Measurements from ENCODE around the gene ZNF674.

The ZNF674 gene

GRCh38 chrX:46574774-46575381 lies 29.7 kb upstream of the ZNF674 start:
- ATAC-seq, result peak; percentile 31
- no peak overlapping the region for H3K27ac Mint-ChIP-seq
- peak overlapping the region; percentile 68 for H3K4me3 Mint-ChIP-seq
- peaks cover 42% of the 10 kb centered on the region for H3K4me1 Mint-ChIP-seq
- H3K9me3 Mint-ChIP-seq, result no peaks in the 10 kb centered on the region
- DNase-seq (ENCODE audit: low spot score in 2 of 2), result peak in 1 of 2 donors; percentile 51
- peaks cover 25% of the 10 kb centered on the region for H3K36me3 Mint-ChIP-seq

- peak; percentile 25 to 65 for DNase-seq (ENCODE audit: low spot score in 2 of 2)
- peak overlapping the region; percentile 68 for H3K4me3 Mint-ChIP-seq
- peak; percentile 59 for ATAC-seq
- no peaks in the 10 kb centered on the region for H3K9me3 Mint-ChIP-seq
- peak overlapping the region; percentile 68 for H3K27ac Mint-ChIP-seq
- peaks cover 20% of the 10 kb centered on the region for H3K36me3 Mint-ChIP-seq
- H3K4me1 Mint-ChIP-seq, result peaks cover 42% of the 10 kb centered on the region
Observed at GRCh38 chrX:46573892-46574773, 28.9 kb upstream of the ZNF674 start.

- H3K4me1 Mint-ChIP-seq, result peaks cover 42% of the 10 kb centered on the region
- H3K27ac Mint-ChIP-seq, result peak within 1 kb of the TSS; percentile 68
- H3K36me3 Mint-ChIP-seq, result peaks cover 14% of the 10 kb centered on the region
- DNase-seq (ENCODE audit: low spot score in 2 of 2) (peak; percentile 36 to 67), ATAC-seq (peak; percentile 74)
- peak within 1 kb of the TSS; percentile 68 for H3K4me3 Mint-ChIP-seq
- no peaks in the 10 kb centered on the region for H3K9me3 Mint-ChIP-seq
Observed at GRCh38 chrX:46573331-46573891, 28.2 kb upstream of the ZNF674 start, which contains the start of gene CHST7. TSS of gene CHST7 (plus strand) at chrX:46573765. CDS start at chrX:46573932, 167 bp downstream.

- ATAC-seq, result peak; percentile 65
- H3K9me3 Mint-ChIP-seq, result no peaks in the 10 kb centered on the region
- peak in 1 of 2 donors; percentile 48 for DNase-seq (ENCODE audit: low spot score in 2 of 2)
- H3K4me1 Mint-ChIP-seq, result peaks cover 36% of the 10 kb centered on the region
- H3K36me3 Mint-ChIP-seq, result peaks cover 9% of the 10 kb centered on the region
- H3K27ac Mint-ChIP-seq, result peak overlapping the region; percentile 68
- H3K4me3 Mint-ChIP-seq, result peak overlapping the region; percentile 68
Observed at GRCh38 chrX:46572340-46572936, 27.2 kb upstream of the ZNF674 start.

- peak overlapping the region; percentile 68 for H3K4me3 Mint-ChIP-seq
- peak overlapping the region; percentile 68 for H3K27ac Mint-ChIP-seq
- peaks cover 30% of the 10 kb centered on the region for H3K4me1 Mint-ChIP-seq
- ATAC-seq (no peak), DNase-seq (ENCODE audit: low spot score in 2 of 2) (no peak)
- no peaks in the 10 kb centered on the region for H3K9me3 Mint-ChIP-seq
- peaks cover 9% of the 10 kb centered on the region for H3K36me3 Mint-ChIP-seq
Observed at GRCh38 chrX:46571423-46572339, 26.5 kb upstream of the ZNF674 start.

- peaks cover 9% of the 10 kb centered on the region for H3K36me3 Mint-ChIP-seq
- H3K9me3 Mint-ChIP-seq, result no peaks in the 10 kb centered on the region
- H3K27ac Mint-ChIP-seq, result no peak overlapping the region
- ATAC-seq (no peak), DNase-seq (ENCODE audit: low spot score in 2 of 2) (no peak)
- H3K4me3 Mint-ChIP-seq, result no peak overlapping the region
- peaks cover 17% of the 10 kb centered on the region for H3K4me1 Mint-ChIP-seq
Observed at GRCh38 chrX:46569621-46570020, 24.4 kb upstream of the ZNF674 start.

GRCh38 chrX:46567388-46567787 lies 22.2 kb upstream of the ZNF674 start:
- Mint-ChIP-seq H3K27ac (no peak overlapping the region), H3K4me1 (peaks cover 14% of the 10 kb centered on the region)
- DNase-seq (ENCODE audit: low spot score in 2 of 2), result no peak

GRCh38 chrX:46561824-46562657 lies 16.8 kb upstream of the ZNF674 start:
- DNase-seq (ENCODE audit: low spot score in 2 of 2) (peak in 1 of 2 donors; percentile 51), ATAC-seq (peak; percentile 93)
- H3K27ac Mint-ChIP-seq, result no peak overlapping the region
- peak overlapping the region; percentile 23 for H3K4me3 Mint-ChIP-seq
- H3K36me3 Mint-ChIP-seq, result no peaks in the 10 kb centered on the region
- peaks cover 18% of the 10 kb centered on the region for H3K4me1 Mint-ChIP-seq
- no peaks in the 10 kb centered on the region for H3K9me3 Mint-ChIP-seq

More at GRCh38 chrX:46567388-46567787, 22.2 kb upstream of the ZNF674 start:
- Mint-ChIP-seq H3K36me3 (peaks cover 6% of the 10 kb centered on the region), H3K9me3 (no peaks in the 10 kb centered on the region), H3K4me3 (no peak overlapping the region)
- ATAC-seq, result no peak

GRCh38 chrX:46559062-46559461 lies 13.8 kb upstream of the ZNF674 start:
- DNase-seq (ENCODE audit: low spot score in 2 of 2), result no peak
- no peak overlapping the region for H3K27ac Mint-ChIP-seq
- no peak for ATAC-seq
- no peak overlapping the region for H3K4me3 Mint-ChIP-seq
- no peaks in the 10 kb centered on the region for H3K36me3 Mint-ChIP-seq
- H3K4me1 Mint-ChIP-seq, result peaks cover 18% of the 10 kb centered on the region
- H3K9me3 Mint-ChIP-seq, result no peaks in the 10 kb centered on the region

- H3K4me1 Mint-ChIP-seq, result no peaks in the 10 kb centered on the region
- no peak for DNase-seq (ENCODE audit: low spot score in 2 of 2)
- H3K27ac Mint-ChIP-seq, result no peak overlapping the region
Observed at GRCh38 chrX:46554942-46555341, 9.7 kb upstream of the ZNF674 start.

GRCh38 chrX:46553935-46554334 lies 8.7 kb upstream of the ZNF674 start:
- Mint-ChIP-seq H3K4me1 (peaks cover 2% of the 10 kb centered on the region), H3K27ac (no peak overlapping the region), H3K9me3 (no peaks in the 10 kb centered on the region), H3K4me3 (no peak overlapping the region), H3K36me3 (peaks cover 14% of the 10 kb centered on the region)
- ATAC-seq (no peak), DNase-seq (ENCODE audit: low spot score in 2 of 2) (no peak)

More at GRCh38 chrX:46554942-46555341, 9.7 kb upstream of the ZNF674 start:
- H3K36me3 Mint-ChIP-seq, result peaks cover 5% of the 10 kb centered on the region
- H3K9me3 Mint-ChIP-seq, result no peaks in the 10 kb centered on the region
- no peak overlapping the region for H3K4me3 Mint-ChIP-seq
- no peak for ATAC-seq

GRCh38 chrX:46551494-46552128 lies 6.4 kb upstream of the ZNF674 start:
- DNase-seq (ENCODE audit: low spot score in 2 of 2) (no peak), ATAC-seq (no peak)
- Mint-ChIP-seq H3K4me3 (no peak overlapping the region), H3K27ac (no peak overlapping the region), H3K9me3 (no peaks in the 10 kb centered on the region), H3K36me3 (peaks cover 32% of the 10 kb centered on the region), H3K4me1 (peaks cover 5% of the 10 kb centered on the region)

- peaks cover 5% of the 10 kb centered on the region for H3K4me1 Mint-ChIP-seq
- ATAC-seq (no peak), DNase-seq (ENCODE audit: low spot score in 2 of 2) (no peak)
- no peak overlapping the region for H3K27ac Mint-ChIP-seq
- H3K4me3 Mint-ChIP-seq, result no peak overlapping the region
- no peaks in the 10 kb centered on the region for H3K9me3 Mint-ChIP-seq
- peaks cover 43% of the 10 kb centered on the region for H3K36me3 Mint-ChIP-seq
Observed at GRCh38 chrX:46549914-46550313, 4.7 kb upstream of the ZNF674 start.

All from stimulated activated effector memory CD8-positive, alpha-beta T cell treated with anti-CD3 and anti-CD28 coated beads, Interleukin-12 subunit alpha, Interleukin-12 subunit beta, amount 100 ng/mL, for 72 hours (primary cell).